Measurements from ENCODE around the gene MAP3K5.

DNA sequence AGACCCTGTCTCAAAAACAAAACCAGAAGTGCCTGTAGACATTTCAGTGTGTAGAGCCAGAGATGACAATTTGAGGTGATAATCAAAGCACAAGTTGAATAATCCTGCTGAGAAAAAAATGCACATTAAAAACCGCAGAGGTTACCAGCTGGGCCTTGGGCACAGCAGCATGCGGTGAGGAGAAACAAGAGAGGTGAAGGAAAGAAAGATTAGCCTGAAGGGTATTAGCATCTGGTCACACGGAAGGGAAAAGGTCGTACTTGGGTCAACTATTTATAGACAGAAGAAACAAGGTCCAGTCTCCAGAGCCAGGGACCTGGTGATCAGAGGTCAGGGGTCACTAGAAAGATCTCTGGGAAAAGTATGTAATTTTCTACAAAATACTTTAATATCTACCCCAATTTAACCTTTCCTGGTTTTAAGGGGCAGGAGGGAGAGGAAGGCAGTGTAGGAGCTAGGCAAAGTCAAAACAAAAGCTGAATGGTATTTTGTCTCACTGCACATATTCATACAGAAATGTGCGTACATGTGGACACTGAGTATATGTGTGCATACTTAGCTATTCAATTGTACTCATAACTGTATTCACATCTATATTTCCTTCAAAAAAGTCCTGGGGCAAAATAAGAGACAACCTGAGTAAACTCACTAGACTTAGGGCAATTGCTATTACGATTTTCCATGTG lies 252.2 kb downstream of the MAP3K5 start:
- TF ChIP-seq, protein P1, sequence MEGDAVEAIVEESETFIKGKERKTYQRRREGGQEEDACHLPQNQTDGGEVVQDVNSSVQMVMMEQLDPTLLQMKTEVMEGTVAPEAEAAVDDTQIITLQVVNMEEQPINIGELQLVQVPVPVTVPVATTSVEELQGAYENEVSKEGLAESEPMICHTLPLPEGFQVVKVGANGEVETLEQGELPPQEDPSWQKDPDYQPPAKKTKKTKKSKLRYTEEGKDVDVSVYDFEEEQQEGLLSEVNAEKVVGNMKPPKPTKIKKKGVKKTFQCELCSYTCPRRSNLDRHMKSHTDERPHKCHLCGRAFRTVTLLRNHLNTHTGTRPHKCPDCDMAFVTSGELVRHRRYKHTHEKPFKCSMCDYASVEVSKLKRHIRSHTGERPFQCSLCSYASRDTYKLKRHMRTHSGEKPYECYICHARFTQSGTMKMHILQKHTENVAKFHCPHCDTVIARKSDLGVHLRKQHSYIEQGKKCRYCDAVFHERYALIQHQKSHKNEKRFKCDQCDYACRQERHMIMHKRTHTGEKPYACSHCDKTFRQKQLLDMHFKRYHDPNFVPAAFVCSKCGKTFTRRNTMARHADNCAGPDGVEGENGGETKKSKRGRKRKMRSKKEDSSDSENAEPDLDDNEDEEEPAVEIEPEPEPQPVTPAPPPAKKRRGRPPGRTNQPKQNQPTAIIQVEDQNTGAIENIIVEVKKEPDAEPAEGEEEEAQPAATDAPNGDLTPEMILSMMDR (IDR thresholded peaks at IDR 0.05) = no peak
- TF ChIP-seq POLR2A (IDR thresholded peaks at IDR 0.05) = no peak
